Activated CD4-positive, alpha-beta T cell treated with anti-CD3 and anti-CD28 coated beads for 48 hours (primary cell): Measurements from ENCODE around the gene HOXA5.

ENCODE experiments used
- DNase-seq: peaks from one replicate; pipeline ENCODE4 v3.0.0-alpha.2; 2020

HOXA5 gene

GRCh38 chr7:27131390-27131819 is 12.1 kb downstream of the HOXA5 start:
- DNase-seq = no peak

DNA sequence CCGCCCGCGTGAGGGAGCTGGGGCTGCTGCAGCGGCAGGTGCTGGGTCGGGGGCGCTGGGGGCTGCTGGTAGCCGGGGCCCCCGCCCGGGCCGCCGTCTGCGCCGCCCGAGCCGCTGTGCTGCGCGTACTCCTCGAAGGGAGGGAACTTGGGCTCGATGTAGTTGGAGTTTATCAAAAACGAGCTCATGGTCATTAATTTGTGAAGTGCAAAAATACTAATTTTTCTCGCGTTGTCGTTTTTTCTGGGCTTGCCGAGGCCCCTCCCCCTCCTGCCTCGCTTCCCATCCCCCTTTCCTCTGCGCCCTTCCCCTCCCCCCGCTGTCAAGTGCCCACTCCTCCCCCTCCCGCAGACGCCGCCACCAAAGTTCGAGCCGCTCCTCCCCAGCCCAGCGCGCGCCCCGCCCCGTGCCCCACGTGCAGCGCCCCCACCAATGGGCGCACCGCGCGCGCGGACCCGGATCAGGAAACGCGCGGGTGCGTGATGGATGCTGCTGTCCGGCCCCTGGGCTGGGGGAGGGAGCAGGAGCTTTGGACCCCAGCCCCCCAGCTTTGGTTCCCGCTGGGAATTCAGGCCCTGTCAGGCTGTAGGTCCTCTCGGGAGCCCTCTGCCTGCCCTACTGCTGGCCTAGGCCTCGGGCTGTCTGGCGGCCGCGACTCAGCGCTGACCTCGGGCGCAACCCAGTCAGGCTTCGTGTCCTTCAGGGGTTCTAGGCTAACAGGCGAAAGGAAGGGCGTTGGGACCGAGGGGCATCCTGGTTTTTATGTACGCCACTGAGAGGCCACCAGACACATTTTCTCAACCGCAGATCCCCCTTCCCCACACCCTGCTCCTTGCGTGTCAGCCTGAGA is 12.7 kb downstream of the HOXA5 start, which contains the start of gene HOXA4:
Gene HOXA4 (minus strand): TSS at position 218 of the 850 bp plus-strand sequence. CDS start 24 bp downstream, at position 194.
- DNase-seq = peak; percentile 77

DNA sequence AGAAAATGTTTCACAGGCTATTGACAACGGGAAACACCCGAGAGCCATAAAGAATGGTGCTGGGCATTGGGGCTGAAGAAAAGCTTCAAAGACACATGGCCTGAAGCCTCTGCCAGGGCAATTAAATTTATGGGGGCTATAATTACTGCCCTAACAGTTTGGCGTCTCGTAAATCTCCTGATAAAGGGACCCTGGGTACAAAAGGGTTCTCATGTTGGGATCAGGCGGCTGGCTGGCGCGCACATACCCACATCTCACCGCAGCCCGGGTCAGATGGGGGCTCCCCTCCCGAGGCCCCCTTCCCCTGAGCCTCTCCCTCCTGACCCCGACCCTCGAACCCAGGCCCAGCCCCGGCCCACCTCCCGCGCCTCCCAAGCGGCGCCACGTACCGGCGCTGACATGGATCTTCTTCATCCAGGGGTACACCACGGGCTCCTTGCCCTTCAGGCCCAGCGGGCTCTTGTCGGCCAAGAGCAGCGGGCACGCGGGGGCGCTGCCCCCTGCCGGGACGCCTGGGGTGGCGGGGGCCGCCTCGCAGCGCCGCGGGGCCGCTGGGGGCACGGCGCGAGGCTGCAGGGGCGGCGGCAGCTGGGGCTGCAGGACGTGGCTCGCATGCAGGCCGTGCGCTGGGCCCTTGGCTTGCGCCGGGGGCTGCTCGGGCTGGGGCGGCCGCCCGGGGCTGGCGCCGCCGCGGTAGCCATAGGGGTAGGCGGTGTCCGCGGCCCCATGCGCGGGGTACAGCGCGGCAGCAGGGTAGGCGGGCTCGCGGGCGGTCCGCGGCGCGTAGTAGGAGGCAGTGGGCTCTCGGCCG is 13.5 kb downstream of the HOXA5 start:
- no peak for DNase-seq

GRCh38 chr7:27128776-27129728 is 14.4 kb downstream of the HOXA5 start:
- no peak for DNase-seq

GRCh38 chr7:27128034-27128433 is 15.4 kb downstream of the HOXA5 start:
- no peak for DNase-seq

- no peak for DNase-seq
These were observed 16.7 kb downstream of the HOXA5 start for GRCh38 chr7:27126596-27127327.

DNA sequence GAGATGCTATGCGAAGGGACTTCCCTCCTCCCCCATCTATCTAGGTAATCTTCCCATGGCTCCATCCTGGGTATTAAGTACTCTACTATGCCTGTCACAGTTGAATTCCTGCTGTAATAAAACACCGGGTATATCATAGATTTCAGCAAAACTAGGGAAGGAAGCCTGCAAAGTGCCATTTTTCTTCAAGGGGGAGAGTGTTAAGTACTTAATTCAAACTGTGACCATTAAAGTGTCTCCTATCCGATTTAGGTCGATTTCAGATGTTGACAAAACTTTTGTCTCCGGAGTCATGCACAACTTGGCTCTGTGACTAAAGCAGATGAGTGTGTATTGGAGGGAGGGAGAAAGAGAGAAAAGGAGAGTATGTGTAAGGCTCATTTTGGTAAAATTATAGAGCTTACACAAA is 17.5 kb downstream of the HOXA5 start:
- DNase-seq = no peak

DNA sequence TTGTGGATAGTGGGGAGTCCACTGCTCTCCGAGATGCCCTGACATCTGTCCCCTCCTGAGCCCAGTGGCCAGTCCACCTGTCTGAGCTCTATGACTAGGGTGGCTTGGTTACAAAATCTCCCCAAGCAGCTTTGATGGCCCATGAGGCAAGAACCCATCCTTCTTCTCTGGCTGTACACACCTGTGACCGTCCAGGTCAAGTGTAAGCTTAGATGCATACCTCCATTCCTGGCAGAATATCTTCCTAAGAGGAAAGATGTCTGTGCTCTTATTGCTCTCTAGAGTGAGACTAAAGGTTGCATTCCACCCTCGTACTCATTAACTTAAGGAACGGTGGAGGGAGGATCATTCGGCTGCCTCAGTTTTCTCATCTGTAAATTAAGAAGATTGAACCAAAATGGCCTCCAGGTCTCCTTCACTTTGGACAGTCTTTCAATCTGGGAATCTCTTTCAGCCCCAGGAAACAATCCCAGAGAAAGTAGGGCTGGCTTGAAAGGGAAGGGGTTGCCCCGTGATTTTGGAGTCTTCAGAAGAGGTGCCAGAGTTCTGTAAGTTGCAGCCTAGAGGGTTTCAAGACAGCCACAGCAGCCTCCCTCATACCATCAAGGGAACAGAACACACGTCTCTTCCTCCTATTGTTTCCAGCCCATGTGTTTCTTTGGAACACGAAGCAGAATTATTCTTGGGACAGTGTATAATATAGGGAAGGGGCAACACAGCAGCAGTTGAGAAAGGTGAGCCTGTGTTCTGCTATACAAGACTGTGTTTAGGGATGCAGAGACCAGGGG is 18.4 kb downstream of the HOXA5 start:
- no peak for DNase-seq

DNA sequence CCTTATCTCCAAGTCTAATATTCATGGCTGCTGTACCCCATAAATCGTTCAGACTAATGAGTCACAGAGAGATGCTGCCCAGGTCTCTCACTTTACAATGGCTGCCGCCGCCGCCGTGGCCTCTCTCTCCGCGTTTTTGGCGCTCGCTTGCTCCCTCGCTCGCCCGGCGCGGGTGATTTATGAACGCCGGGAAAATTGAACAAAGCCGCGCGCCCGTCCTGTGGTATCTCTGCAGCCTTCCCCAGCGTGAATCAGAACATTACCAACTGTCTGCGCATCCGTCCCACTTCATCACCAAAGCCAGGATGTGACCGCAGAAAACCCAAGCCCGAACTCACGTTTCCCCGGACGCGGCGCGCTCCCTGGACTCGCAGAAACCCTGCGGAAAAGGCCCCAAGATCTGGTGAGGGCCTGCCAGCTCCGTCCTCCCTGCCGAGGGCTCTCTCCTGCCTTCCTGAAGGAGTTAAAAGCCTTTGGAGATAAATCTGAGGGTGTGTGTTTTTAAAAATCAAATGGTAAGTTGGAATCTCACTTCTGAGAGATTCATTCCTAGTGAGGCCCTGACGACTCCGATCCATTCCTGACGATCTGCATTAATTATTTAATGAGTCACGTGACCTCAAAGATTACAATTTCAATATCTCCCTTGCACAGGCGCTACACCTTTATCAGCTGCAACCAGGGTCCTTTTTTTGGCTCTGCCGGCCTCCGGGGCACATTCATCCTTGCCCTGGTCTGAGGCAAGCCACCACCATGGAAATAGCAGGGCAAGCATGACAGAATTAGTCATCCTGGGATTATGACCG is 19.2 kb downstream of the HOXA5 start:
- no peak for DNase-seq

DNA sequence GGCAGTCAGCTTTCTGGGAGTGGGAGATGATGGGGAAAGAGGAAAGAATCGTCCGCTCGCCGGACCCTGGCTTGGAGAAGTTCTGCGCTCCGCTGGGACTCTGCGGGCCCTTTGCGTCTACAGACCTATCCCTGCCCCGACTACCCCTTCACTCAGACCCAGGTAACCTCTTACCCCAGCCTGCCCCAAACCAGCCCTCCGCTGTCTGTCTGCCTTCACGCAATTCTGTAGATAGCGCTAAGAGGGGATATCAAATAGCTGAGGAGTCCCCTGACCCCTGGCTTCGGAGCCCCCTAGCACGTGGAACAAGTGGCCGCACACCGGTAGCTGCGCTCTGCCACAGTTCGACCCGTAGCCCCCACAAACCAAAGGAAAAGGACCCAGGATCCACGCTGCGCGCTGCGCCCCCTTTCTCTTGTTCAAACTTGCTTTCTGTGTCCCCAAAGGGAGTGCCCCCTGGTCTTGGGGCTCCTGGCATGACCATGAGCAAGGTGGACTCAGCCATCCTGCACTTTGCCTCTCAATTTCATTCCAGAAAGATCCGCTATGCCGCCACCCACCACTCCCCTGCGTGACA is 19.9 kb downstream of the HOXA5 start:
- no peak for DNase-seq

GRCh38 chr7:27123007-27123476 is 20.4 kb downstream of the HOXA5 start:
- no peak for DNase-seq

- DNase-seq = no peak
These were observed 21.2 kb downstream of the HOXA5 start for GRCh38 chr7:27122077-27122910.

DNA sequence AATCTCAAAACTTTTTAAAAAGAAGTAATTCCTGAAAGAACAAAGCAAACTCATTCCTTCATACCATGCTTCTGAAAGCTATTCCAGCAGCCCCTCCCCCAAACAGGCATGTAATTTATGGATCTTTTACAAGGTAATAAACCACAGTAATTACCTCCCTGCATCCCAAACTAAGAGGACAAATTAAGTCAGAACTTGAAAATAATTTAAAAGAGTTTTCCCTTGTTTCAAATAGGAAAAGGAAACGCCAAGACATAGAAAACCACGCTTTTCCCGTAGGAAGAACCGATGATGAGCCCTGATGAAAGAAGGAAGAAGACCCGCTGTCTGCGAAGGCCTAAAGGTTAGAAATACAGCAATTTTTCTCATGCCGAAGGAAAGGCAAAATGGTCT is 21.8 kb downstream of the HOXA5 start:
- DNase-seq = no peak

- DNase-seq = no peak
These were observed 24.0 kb downstream of the HOXA5 start for GRCh38 chr7:27119412-27119911.

DNA sequence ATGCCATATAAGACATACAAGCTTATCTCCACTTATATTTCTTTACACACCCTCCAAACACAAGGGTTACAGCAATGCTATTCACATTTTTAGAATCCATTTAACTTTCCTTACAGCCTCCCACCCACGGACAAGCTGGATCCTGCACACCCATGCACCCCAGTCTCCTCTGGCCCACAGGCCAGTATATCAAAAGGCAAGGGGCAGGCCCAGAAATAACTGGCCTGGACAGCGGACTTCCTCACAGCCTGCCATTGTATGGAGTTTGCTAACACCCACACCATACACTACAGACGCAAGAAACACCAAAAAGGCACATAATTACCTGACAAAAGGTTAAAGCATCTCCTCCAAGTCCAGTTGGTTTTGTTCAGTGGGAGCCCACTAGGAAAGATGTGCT is 24.9 kb downstream of the HOXA5 start:
- DNase-seq = no peak

GRCh38 chr7:27117887-27118491 is 25.5 kb downstream of the HOXA5 start:
- no peak for DNase-seq

GRCh38 chr7:27116962-27117886 is 26.3 kb downstream of the HOXA5 start:
- no peak for DNase-seq
